BE2C (cell line): Measurements from ENCODE around the gene KCND3.

Experiments
- DNase-seq: peaks from one replicate; pipeline ENCODE4 v3.0.0-alpha.2; 2020
- H3K27me3 ChIP-seq: fragments of 250-450 bp; sonication (Bioruptor Pico); 2 replicates; pipeline ENCODE4 v1.5.1; 2020; ENCODE audit warnings: mild to moderate bottlenecking
- H3K36me3 ChIP-seq: fragments of 250-450 bp; sonication (Bioruptor Pico); 2 replicates; pipeline ENCODE4 v1.5.1; 2020; ENCODE audit warnings: mild to moderate bottlenecking
- H3K4me1 ChIP-seq: fragments of 250-450 bp; sonication (Bioruptor Pico); 2 replicates; pipeline ENCODE4 v1.5.1; 2020
- H3K4me3 ChIP-seq: 2 replicates; pipeline ENCODE4 v1.5.1; 2011; ENCODE audit warnings: low read depth, low read length
- H3K9me3 ChIP-seq: fragments of 250-450 bp; sonication (Bioruptor Pico); 2 replicates; pipeline ENCODE4 v1.5.1; 2020
- TF ChIP-seq, protein P1 (sequence below): IDR thresholded peaks from 2 replicates; pipeline ENCODE4 v1.5.1; 2012; ENCODE audit warnings: mild to moderate bottlenecking, low read depth, low read length

The KCND3 gene

DNA sequence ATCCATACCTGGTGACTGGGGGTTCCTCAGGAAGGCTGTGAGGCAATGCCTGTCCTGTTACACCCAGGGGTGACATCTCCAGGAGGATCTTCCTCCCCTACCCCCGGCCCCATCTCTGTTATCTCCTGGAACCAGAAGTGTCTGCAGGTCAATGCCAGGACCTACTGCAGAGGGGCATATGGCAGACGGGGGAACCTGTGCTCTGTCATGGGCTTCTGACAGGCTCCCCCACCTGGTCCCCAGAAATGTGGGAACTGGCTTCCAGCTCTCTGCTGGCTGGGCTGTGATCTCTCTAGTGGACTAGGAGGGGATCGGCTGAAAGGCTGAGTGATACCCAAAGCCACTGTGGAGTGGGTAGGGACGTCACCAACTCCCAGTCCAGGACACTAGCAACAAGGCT lies 21.0 kb downstream of the KCND3 start:
- H3K27me3 ChIP-seq: peaks cover 15% of the 10 kb centered on the region
- no peaks in the 10 kb centered on the region for H3K4me1 ChIP-seq

DNA sequence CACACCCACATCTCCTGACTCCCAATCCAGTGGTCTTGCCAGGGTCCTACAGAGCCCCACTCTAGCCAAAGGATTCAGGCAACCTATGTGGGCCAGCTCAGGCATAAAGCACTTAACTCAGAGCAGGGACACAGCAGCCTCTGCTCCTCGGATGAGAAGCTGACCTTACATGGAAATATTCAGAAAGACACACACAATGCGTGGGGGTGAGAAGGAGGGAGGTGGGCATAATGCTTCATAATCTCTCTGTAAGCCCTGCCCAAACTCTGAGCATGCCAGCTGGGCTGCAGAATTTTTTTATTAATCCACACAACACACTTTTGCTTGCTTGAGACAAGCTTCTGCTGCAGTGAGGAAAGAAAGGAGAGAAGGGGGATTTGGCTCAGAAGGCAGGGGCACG lies 21.6 kb downstream of the KCND3 start:
- DNase-seq: no peak
- peaks cover 10% of the 10 kb centered on the region for H3K27me3 ChIP-seq
- no peak overlapping the region for H3K4me3 ChIP-seq
- TF ChIP-seq, protein P1, sequence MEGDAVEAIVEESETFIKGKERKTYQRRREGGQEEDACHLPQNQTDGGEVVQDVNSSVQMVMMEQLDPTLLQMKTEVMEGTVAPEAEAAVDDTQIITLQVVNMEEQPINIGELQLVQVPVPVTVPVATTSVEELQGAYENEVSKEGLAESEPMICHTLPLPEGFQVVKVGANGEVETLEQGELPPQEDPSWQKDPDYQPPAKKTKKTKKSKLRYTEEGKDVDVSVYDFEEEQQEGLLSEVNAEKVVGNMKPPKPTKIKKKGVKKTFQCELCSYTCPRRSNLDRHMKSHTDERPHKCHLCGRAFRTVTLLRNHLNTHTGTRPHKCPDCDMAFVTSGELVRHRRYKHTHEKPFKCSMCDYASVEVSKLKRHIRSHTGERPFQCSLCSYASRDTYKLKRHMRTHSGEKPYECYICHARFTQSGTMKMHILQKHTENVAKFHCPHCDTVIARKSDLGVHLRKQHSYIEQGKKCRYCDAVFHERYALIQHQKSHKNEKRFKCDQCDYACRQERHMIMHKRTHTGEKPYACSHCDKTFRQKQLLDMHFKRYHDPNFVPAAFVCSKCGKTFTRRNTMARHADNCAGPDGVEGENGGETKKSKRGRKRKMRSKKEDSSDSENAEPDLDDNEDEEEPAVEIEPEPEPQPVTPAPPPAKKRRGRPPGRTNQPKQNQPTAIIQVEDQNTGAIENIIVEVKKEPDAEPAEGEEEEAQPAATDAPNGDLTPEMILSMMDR: no peak
- H3K4me1 ChIP-seq: no peaks in the 10 kb centered on the region
- H3K9me3 ChIP-seq: no peaks in the 10 kb centered on the region
- H3K36me3 ChIP-seq: no peaks in the 10 kb centered on the region

More for the DNA sequence above, 21.0 kb downstream of the KCND3 start:
- Histone ChIP-seq H3K9me3 (no peaks in the 10 kb centered on the region), H3K36me3 (no peaks in the 10 kb centered on the region), H3K4me3 (no peak overlapping the region)
- no peak for DNase-seq
- TF ChIP-seq, protein P1: no peak

DNA sequence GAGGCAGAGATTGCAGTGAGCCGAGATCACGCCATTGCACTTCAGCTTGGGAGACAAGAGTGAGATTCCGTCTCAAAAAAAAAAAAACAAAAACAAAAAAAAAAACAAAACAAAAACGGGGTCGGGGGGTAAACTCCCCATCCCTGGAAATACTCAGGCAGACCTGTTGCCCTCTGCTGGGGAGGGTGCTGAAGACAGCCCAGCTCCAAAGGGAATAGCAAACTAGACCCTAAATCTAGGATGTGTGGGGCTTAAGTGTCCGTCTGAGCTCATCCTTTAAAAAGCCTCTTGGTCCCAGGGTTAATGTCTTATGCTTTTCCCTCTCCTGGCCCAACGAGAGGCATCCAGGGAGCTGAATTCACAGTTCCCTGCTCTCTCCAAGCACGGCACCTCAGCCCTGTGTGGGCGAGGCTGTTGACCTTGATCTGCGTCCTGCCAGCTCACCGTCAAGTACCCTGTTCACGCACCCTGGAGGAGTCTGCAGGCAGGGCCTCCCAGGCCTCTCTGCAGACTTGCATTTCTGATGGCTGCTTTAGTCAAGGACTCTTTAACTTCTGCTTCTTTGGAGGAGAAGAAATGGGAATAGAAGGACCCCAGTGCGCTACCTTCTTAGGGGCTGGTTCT lies 22.3 kb downstream of the KCND3 start:
- Histone ChIP-seq H3K9me3 (no peaks in the 10 kb centered on the region), H3K36me3 (no peaks in the 10 kb centered on the region), H3K4me3 (no peak overlapping the region), H3K27me3 (peaks cover 4% of the 10 kb centered on the region), H3K4me1 (no peaks in the 10 kb centered on the region)
- TF ChIP-seq, protein P1: no peak
- no peak for DNase-seq

DNA sequence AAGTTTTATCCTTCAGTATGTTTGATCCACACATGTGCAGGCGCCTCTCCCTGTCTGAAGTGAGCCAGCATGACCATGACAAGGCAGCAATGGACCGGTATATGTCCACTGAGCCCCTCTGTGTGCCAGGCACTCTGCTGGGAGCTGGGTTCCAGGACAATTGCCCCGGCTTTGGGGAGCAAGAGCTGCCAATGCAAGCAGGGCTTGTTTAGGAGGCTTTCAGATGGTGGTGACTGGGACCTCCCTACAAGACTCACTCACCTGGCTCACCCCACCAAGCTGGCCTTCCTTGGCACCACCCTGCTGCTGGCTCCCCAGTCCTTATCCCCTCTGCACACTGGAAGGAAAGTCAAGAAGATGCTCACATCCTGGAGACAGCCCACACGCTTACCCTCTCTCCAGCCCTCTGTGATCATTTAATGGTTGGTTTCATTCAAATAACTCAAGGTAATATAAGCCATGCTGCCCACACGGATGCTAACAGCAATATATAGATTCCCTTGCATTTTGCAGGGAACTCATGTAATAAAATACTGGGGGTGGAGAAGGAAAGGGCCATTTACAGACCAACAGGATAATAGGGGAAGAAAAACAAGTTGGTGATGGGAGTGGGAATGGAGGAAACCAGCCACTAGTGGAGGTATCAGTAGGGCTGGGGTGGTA lies 23.6 kb downstream of the KCND3 start:
- DNase-seq: no peak
- Histone ChIP-seq H3K9me3 (no peaks in the 10 kb centered on the region), H3K36me3 (no peaks in the 10 kb centered on the region), H3K4me1 (no peaks in the 10 kb centered on the region), H3K27me3 (peaks cover 4% of the 10 kb centered on the region; the same call in 1 of the 2 replicates), H3K4me3 (no peak overlapping the region)
- TF ChIP-seq, protein P1: no peak

DNA sequence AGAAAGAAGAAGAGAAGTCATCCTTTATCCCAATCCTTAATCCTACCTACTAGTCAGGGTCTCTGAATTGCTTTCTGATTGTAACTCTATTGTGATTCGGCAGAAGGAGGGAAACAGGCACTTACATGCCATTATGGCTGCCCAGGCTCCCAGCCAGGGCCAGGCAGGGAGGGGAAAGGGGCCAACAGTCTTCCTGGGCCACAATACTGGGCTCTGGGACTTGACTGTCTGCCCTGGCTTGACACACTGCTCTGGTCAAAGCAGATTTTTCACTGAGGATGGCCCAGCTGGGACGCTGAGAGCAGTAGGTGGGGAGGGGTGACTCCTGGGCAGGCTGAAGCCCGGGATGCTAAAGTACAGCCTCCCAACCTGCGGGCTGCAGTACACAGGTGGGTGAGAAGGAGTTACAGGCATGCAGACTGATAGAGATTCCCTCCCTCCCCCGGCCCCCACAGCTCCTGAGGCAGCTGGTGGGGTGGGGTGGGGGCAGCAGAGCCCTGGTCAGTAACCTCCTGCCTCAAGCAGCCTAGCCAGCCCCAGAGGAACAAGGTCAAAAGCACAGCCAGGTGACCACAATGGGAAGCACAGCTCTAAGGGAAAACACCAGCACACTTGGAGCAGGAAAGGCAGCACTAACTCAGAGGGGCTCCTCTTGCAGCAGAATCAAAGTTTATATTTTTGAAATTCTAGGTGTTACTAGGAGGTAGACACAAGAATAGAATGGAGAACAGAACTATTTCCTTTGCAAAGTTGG lies 25.3 kb downstream of the KCND3 start:
- Histone ChIP-seq H3K4me3 (no peak overlapping the region), H3K4me1 (no peaks in the 10 kb centered on the region), H3K27me3 (peaks cover 4% of the 10 kb centered on the region; the same call in 1 of the 2 replicates), H3K9me3 (no peaks in the 10 kb centered on the region), H3K36me3 (no peaks in the 10 kb centered on the region)
- TF ChIP-seq, protein P1: no peak
- no peak for DNase-seq
